Measurements from ENCODE around the gene SFTA2.

DNA sequence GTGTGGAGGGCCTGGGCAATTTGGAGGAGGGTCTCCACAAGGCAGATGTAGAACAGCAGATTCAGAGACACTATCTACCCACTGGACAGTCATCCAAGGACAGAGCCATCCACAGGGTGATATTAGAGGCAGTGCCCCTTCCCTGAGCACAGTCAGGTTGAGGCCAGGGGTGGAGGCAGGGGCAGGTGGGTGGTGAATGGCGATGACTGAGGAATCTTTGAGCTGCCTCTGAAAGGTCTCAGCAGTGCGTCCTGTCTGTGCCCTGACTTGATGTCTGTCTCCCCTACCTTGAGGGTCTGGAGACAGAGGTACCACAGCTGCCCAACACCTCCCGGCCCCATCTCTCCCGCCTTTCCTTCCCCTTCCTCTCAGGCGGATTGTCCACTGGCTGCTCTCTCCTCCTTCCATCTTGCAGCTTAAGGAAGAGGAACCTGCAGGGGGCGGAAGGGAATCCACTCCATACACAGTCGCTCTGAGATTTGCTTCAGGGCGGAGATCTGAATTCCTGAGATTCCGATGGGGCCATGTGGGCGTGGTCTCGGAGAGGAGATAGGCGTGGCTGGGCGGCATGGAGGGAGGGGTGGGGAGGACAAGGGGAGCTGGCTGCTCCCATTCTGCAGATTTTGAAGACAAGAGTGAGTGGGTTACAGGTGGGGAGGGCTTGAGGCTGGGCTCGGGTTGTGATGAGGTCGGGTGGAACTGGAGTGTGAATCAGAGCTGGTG is 10.5 kb upstream of the SFTA2 start:
- TF ChIP-seq CTCF (IDR thresholded peaks at IDR 0.05) (no peak), POLR2A (IDR thresholded peaks at IDR 0.05) (no peak)
